GM19351 (cell line): ENCODE results near the gene DYNC1I2.
"Not testable (repeated sequence)": the region's sequence is repeated elsewhere in the genome, so short reads cannot be mapped to it uniquely, and the experiment has no call there.

Experiments
- ATAC-seq: cut with Tn5 transposase; IDR thresholded peaks from one replicate; pipeline ENCODE4 v1.9.1; 2021; ENCODE audit warnings: mild to moderate bottlenecking, moderate library complexity; ENCODE audit not compliant: unreplicated experiment

Gene DYNC1I2

GRCh38 chr2:171771463-171771862, 84.2 kb downstream of the DYNC1I2 start:
- no peak for ATAC-seq

- no peak for ATAC-seq
Measured at GRCh38 chr2:171772373-171772772, 85.1 kb downstream of the DYNC1I2 start.

GRCh38 chr2:171774581-171774980, 87.3 kb downstream of the DYNC1I2 start:
- ATAC-seq, result not testable (repeated sequence)

GRCh38 chr2:171778515-171778914, 91.2 kb downstream of the DYNC1I2 start:
- no peak for ATAC-seq

GRCh38 chr2:171785450-171785849, 98.2 kb downstream of the DYNC1I2 start:
- ATAC-seq, result no peak

- ATAC-seq, result no peak
Measured at GRCh38 chr2:171787333-171788072, 100.2 kb downstream of the DYNC1I2 start.

GRCh38 chr2:171788316-171788993, 101.2 kb downstream of the DYNC1I2 start:
- ATAC-seq, result no peak

GRCh38 chr2:171789956-171790355, 102.7 kb downstream of the DYNC1I2 start:
- no peak for ATAC-seq

GRCh38 chr2:171791361-171791760, 104.1 kb downstream of the DYNC1I2 start:
- ATAC-seq, result no peak

GRCh38 chr2:171792157-171792556, 104.9 kb downstream of the DYNC1I2 start:
- no peak for ATAC-seq

- no peak for ATAC-seq
Measured at GRCh38 chr2:171792886-171793580, 105.8 kb downstream of the DYNC1I2 start.

GRCh38 chr2:171793691-171794678, 106.7 kb downstream of the DYNC1I2 start:
- no peak for ATAC-seq

GRCh38 chr2:171794918-171795317, 107.6 kb downstream of the DYNC1I2 start:
- ATAC-seq, result no peak
